ENCODE measurements around the gene HECW1. TPM values are rescaled to one million over a fixed set of nuclear protein-coding genes. Genes with fewer than 3 reads are reported as not detected.

The HECW1 gene
- total and polyA plus RNA-seq, 2 experiments from 2014 or later = 11.0 to 21.8 TPM

GRCh38 chr7:43152696-43153095 lies 40.2 kb downstream of the HECW1 start:
- H3K27me3 ChIP-seq (ENCODE audit: insufficient read depth) = no peaks in the 10 kb centered on the region
- 0 out of 2 replicates have a peak, but pooled peaks cover 2% of the 10 kb centered on the region for H3K4me1 ChIP-seq (ENCODE audit: insufficient read depth)
- Mint-ChIP-seq H3K9me3 (peaks cover 4% of the 10 kb centered on the region; the same call in 1 of the 3 replicates), H3K27me3 (ENCODE audit: insufficient read depth, low read depth, poor library complexity) (no peaks in the 10 kb centered on the region), H3K36me3 (ENCODE audit: low read depth) (no peaks in the 10 kb centered on the region; the same call in 2 of the 3 replicates), H3K4me3 (no peak overlapping the region), H3K27ac (no peak overlapping the region), H3K4me1 (peaks cover 4% of the 10 kb centered on the region; the same call in 1 of the 3 replicates)
- H2AFZ ChIP-seq = no peak overlapping the region
- H3K27ac ChIP-seq (ENCODE audit: low read depth) = no peak overlapping the region
- H3K79me2 ChIP-seq (replicated peaks; ENCODE audit: insufficient read depth) = peaks cover 4% of the 10 kb centered on the region; the same call in 1 of the 2 replicates
- no peaks in the 10 kb centered on the region for H4K20me1 ChIP-seq (replicated peaks; ENCODE audit: insufficient read depth)
- no peak overlapping the region for H3K4me3 ChIP-seq
- no peak for TF ChIP-seq ZNF114 (CRISPR knock-in tag; IDR thresholded peaks at IDR 0.05)
- no peak for TF ChIP-seq REST (IDR thresholded peaks at IDR 0.05; ENCODE audit: unreplicated experiment)
- TF ChIP-seq NANOG (IDR thresholded peaks at IDR 0.05; ENCODE audit: borderline replicate concordance) = no peak
- no peak for ATAC-seq
- no peak overlapping the region for H3K4me2 ChIP-seq
- H3K9me2 ChIP-seq (ENCODE audit: insufficient read depth) = peaks cover under 1% of the 10 kb centered on the region; the same call in 1 of the 2 replicates
- no peak for DNase-seq (ENCODE audit: low spot score)
- H3F3A ChIP-seq (replicated peaks; ENCODE audit: low read depth) = no peaks in the 10 kb centered on the region
- no peaks in the 10 kb centered on the region for H3K36me3 ChIP-seq (ENCODE audit: insufficient read depth)

- no peak overlapping the region for H3K27ac Mint-ChIP-seq
- Histone ChIP-seq H3K27ac (ENCODE audit: low read depth) (no peak overlapping the region), H3K4me1 (ENCODE audit: insufficient read depth) (no peaks in the 10 kb centered on the region), H4K20me1 (replicated peaks; ENCODE audit: insufficient read depth) (no peaks in the 10 kb centered on the region), H3K4me3 (no peak overlapping the region), H3K79me2 (replicated peaks; ENCODE audit: insufficient read depth) (no peaks in the 10 kb centered on the region), H3K4me2 (no peak overlapping the region), H3K27me3 (ENCODE audit: insufficient read depth) (no peaks in the 10 kb centered on the region), H3F3A (replicated peaks; ENCODE audit: low read depth) (no peaks in the 10 kb centered on the region), H3K36me3 (ENCODE audit: insufficient read depth) (no peaks in the 10 kb centered on the region), H3K9me2 (ENCODE audit: insufficient read depth) (no peaks in the 10 kb centered on the region), H2AFZ (no peak overlapping the region)
- DNase-seq (ENCODE audit: low spot score) (no peak), ATAC-seq (no peak)
- H3K9me3 Mint-ChIP-seq = no peaks in the 10 kb centered on the region
- no peaks in the 10 kb centered on the region for H3K36me3 Mint-ChIP-seq (ENCODE audit: low read depth)
- H3K4me1 Mint-ChIP-seq = peaks cover 4% of the 10 kb centered on the region; the same call in 1 of the 3 replicates
- H3K4me3 Mint-ChIP-seq = no peak overlapping the region
- H3K27me3 Mint-ChIP-seq (ENCODE audit: insufficient read depth, low read depth, poor library complexity) = no peaks in the 10 kb centered on the region
- TF ChIP-seq CTCF (conservative IDR thresholded peaks at IDR 0.05; ENCODE audit: low read depth in 2 of 2) (no peak), EZH2 (IDR thresholded peaks at IDR 0.05; ENCODE audit: low read depth, unreplicated experiment) (no peak), ZNF114 (CRISPR knock-in tag; IDR thresholded peaks at IDR 0.05) (no peak), POLR2AphosphoS5 (IDR thresholded peaks at IDR 0.05; ENCODE audit: low read depth) (no peak), CREB1 (CRISPR knock-in tag; IDR thresholded peaks at IDR 0.05; ENCODE audit: low read depth) (no peak), STAT1 (IDR thresholded peaks at IDR 0.05; ENCODE audit: unreplicated experiment) (no peak), ZNF462 (CRISPR knock-in tag; IDR thresholded peaks at IDR 0.05) (no peak), ZNF331 (CRISPR knock-in tag; IDR thresholded peaks at IDR 0.05; ENCODE audit: low read depth) (no peak)
Measured at GRCh38 chr7:43155636-43156035, 43.2 kb downstream of the HECW1 start.
